ENCODE measurements around the gene KLHL29. TPM values are rescaled to one million over a fixed set of nuclear protein-coding genes. Genes with fewer than 3 reads are reported as not detected.

KLHL29 gene
- total RNA-seq, 2 donors from 2014 or later = 1.0 to 2.4 TPM

DNA sequence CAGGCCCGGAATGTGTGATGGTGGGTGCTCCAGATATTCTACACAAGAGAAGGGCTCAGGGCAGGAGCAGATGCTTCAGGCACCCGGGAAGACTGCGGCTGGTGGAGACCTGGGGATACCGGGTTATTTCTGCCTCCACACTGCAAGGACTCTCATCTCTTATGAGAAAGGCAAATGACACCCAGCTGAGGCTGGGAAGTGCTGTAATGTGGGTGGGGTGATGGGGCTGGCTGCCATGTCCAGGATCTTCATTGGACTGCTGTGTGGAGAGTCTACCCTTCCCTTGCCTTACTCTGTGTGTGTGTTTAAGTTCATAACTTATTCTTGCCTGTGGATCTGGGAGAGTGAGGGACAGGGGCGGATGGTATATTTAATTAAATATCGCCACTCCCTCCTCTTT is 124.1 kb downstream of the KLHL29 start:
- 95 to 100% methylated on average over 3 to 4 of the region's 6 CpGs for WGBS, 2 experiments (ENCODE audit: insufficient coverage in 1 of 2, insufficient read length in 1 of 2)
- DNase-seq = no peak
- Histone ChIP-seq H3K4me1 (ENCODE audit: control insufficient read depth, insufficient read depth, low read length) (peaks cover 15% of the 10 kb centered on the region), H3K36me3 (ENCODE audit: control insufficient read depth, insufficient read depth, low read length) (no peaks in the 10 kb centered on the region), H3K27me3 (ENCODE audit: control insufficient read depth, insufficient read depth, low read length, poor library complexity, severe bottlenecking) (no peaks in the 10 kb centered on the region), H3K27ac (ENCODE audit: low read depth, low read length) (no peak overlapping the region), H3K9ac (ENCODE audit: extremely low read depth, low read length, poor library complexity, severe bottlenecking) (no peak overlapping the region), H3K4me3 (ENCODE audit: low read length) (no peak overlapping the region), H3K9me3 (ENCODE audit: control insufficient read depth, low read length) (no peaks in the 10 kb centered on the region)
- no peak overlapping the region for H3K27ac Mint-ChIP-seq
- TF ChIP-seq, protein P1, sequence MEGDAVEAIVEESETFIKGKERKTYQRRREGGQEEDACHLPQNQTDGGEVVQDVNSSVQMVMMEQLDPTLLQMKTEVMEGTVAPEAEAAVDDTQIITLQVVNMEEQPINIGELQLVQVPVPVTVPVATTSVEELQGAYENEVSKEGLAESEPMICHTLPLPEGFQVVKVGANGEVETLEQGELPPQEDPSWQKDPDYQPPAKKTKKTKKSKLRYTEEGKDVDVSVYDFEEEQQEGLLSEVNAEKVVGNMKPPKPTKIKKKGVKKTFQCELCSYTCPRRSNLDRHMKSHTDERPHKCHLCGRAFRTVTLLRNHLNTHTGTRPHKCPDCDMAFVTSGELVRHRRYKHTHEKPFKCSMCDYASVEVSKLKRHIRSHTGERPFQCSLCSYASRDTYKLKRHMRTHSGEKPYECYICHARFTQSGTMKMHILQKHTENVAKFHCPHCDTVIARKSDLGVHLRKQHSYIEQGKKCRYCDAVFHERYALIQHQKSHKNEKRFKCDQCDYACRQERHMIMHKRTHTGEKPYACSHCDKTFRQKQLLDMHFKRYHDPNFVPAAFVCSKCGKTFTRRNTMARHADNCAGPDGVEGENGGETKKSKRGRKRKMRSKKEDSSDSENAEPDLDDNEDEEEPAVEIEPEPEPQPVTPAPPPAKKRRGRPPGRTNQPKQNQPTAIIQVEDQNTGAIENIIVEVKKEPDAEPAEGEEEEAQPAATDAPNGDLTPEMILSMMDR (conservative IDR thresholded peaks at IDR 0.05) = no peak
- no peaks in the 10 kb centered on the region for H3K27me3 Mint-ChIP-seq (ENCODE audit: insufficient read depth)
- no peaks in the 10 kb centered on the region for H3K9me3 Mint-ChIP-seq
- H3K36me3 Mint-ChIP-seq (ENCODE audit: low read depth) = no peaks in the 10 kb centered on the region
- no peak overlapping the region for H3K4me3 Mint-ChIP-seq
- H3K4me1 Mint-ChIP-seq = peaks cover 45% of the 10 kb centered on the region

GRCh38 chr2:23509596-23510292 is 124.8 kb downstream of the KLHL29 start:
- Histone ChIP-seq H3K27me3 (ENCODE audit: control insufficient read depth, insufficient read depth, low read length, poor library complexity, severe bottlenecking) (no peaks in the 10 kb centered on the region), H3K4me1 (ENCODE audit: control insufficient read depth, insufficient read depth, low read length) (peaks cover 15% of the 10 kb centered on the region), H3K36me3 (ENCODE audit: control insufficient read depth, insufficient read depth, low read length) (no peaks in the 10 kb centered on the region), H3K4me3 (ENCODE audit: low read length) (no peak overlapping the region), H3K9ac (ENCODE audit: extremely low read depth, low read length, poor library complexity, severe bottlenecking) (no peak overlapping the region), H3K9me3 (ENCODE audit: control insufficient read depth, low read length) (no peaks in the 10 kb centered on the region), H3K27ac (ENCODE audit: low read depth, low read length) (no peak overlapping the region)
- Mint-ChIP-seq H3K9me3 (no peaks in the 10 kb centered on the region), H3K36me3 (ENCODE audit: low read depth) (no peaks in the 10 kb centered on the region), H3K27ac (no peak overlapping the region), H3K27me3 (ENCODE audit: insufficient read depth) (peaks cover 2% of the 10 kb centered on the region), H3K4me3 (no peak overlapping the region), H3K4me1 (peaks cover 45% of the 10 kb centered on the region)
- DNase-seq = no peak
- 86 to 89% methylated on average over 4 to 9 of the region's 9 CpGs for WGBS, 2 experiments (ENCODE audit: insufficient coverage in 1 of 2, insufficient read length in 1 of 2)
- TF ChIP-seq, protein P1 (conservative IDR thresholded peaks at IDR 0.05) = no peak

DNA sequence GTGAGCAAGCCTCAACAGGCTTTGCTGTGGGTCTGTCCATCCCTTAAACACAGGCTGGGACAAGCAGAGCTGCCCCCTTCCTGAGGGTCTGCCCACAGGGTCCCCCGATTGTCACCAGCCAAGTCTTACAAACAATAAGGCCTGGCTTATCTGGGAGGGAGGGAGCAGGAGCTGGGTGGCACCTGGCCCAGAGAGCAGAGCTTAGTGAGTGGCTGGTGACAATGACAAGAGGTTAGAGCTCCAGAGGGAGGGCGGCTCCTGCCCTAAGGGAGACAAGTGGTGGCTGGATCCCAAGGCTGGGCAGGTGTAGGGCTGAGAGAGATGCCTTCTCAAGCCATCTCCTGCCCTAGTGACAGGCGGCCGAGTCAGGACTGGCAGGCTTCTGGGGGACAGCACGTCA is 125.5 kb downstream of the KLHL29 start:
- H3K36me3 ChIP-seq (ENCODE audit: control insufficient read depth, insufficient read depth, low read length) = no peaks in the 10 kb centered on the region
- no peaks in the 10 kb centered on the region for H3K9me3 Mint-ChIP-seq
- H3K36me3 Mint-ChIP-seq (ENCODE audit: low read depth) = no peaks in the 10 kb centered on the region
- H3K27ac Mint-ChIP-seq = no peak overlapping the region
- H3K4me3 ChIP-seq (ENCODE audit: low read length) = no peak overlapping the region
- TF ChIP-seq, protein P1 (conservative IDR thresholded peaks at IDR 0.05) = no peak
- peaks cover 42% of the 10 kb centered on the region for H3K4me1 Mint-ChIP-seq
- no peak for DNase-seq
- peaks cover 3% of the 10 kb centered on the region for H3K27me3 Mint-ChIP-seq (ENCODE audit: insufficient read depth)
- no peak overlapping the region for H3K9ac ChIP-seq (ENCODE audit: extremely low read depth, low read length, poor library complexity, severe bottlenecking)
- no peaks in the 10 kb centered on the region for H3K27me3 ChIP-seq (ENCODE audit: control insufficient read depth, insufficient read depth, low read length, poor library complexity, severe bottlenecking)
- 94 to 100% methylated on average over 2 to 5 of the region's 5 CpGs for WGBS, 2 experiments (ENCODE audit: insufficient coverage in 1 of 2, insufficient read length in 1 of 2)
- H3K4me3 Mint-ChIP-seq = no peak overlapping the region
- H3K9me3 ChIP-seq (ENCODE audit: control insufficient read depth, low read length) = no peaks in the 10 kb centered on the region
- peaks cover 15% of the 10 kb centered on the region for H3K4me1 ChIP-seq (ENCODE audit: control insufficient read depth, insufficient read depth, low read length)
- no peak overlapping the region for H3K27ac ChIP-seq (ENCODE audit: low read depth, low read length)

Measured in endodermal cell (in vitro differentiated cells).